ELF-1 (cell line): ENCODE results near the gene MRTFB.

Source experiments
- DNase-seq: peaks from one replicate; pipeline ENCODE4 v3.0.0-alpha.2; 2016; ENCODE audit warnings: low read depth, low spot score

Gene MRTFB

GRCh38 chr16:14236401-14236800, 165.3 kb downstream of the MRTFB start:
- no peak for DNase-seq

DNA sequence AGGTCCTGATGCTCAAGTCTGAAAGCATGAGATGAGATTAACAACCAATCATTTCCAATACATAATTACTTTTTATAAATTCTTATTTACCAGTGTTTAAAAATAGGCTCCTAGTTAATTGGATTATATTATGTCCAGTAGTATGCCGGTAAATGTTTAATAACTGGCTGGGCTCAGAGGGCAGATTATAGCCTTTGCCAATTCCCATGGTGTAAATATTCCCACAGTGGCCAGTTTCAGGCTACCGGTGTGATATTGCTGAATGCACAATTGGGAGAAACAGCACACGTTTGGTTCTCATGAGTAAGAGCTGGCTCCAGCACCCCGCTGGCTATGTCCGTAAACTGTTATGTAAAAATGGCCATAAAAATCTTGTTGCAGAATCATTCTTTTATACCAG, 167.6 kb downstream of the MRTFB start:
- no peak for DNase-seq

DNA sequence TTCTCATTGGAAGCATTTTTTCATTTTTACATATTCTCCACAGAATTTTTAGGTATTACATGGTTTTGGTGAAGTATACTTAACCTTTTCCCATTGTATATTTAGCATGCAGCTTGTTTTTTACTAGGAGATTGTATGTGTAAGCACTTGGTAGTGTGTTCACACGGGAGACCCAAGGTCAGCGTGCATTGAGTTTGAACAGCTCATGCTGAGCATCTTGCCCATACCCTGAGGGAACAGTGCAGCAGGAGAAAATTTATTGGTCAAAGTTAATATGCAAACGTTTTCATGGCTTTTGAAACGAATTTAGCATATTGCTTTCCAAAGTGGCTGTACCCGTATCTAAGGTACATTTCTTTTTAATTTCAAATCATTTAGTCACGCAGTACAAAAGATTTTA, 168.7 kb downstream of the MRTFB start:
- no peak for DNase-seq

DNA sequence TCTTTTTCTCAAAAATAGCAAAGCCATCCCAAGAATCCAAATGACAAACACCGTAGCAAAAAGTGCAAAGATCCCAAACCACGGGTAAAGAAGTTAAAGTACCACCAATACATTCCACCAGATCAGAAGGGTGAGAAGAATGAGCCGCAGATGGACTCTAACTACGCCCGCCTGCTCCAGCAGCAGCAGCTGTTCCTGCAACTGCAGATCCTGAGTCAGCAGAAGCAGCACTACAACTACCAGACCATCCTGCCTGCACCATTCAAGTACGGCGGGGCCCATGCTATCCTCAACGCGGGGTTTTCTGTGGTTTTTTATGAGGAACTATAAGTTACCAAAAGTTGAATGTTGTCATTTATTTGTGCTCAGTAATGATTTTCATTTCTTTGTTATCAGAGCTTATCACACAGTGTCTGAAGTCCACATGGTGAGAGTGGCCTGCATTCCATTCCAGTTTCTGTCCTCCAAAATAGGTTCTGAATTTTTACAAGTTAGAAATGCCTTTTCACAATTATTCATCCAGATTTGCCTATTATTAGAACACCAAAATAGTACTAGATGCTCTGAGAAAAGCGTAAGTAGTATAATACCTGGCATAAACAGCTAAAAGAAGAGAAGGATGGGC, 169.2 kb downstream of the MRTFB start:
- peak; percentile 6 for DNase-seq

- DNase-seq: no peak
Measured at GRCh38 chr16:14240964-14241363, 169.8 kb downstream of the MRTFB start.

GRCh38 chr16:14241631-14242030, 170.5 kb downstream of the MRTFB start:
- no peak for DNase-seq

GRCh38 chr16:14242769-14243168, 171.7 kb downstream of the MRTFB start:
- DNase-seq: no peak

DNA sequence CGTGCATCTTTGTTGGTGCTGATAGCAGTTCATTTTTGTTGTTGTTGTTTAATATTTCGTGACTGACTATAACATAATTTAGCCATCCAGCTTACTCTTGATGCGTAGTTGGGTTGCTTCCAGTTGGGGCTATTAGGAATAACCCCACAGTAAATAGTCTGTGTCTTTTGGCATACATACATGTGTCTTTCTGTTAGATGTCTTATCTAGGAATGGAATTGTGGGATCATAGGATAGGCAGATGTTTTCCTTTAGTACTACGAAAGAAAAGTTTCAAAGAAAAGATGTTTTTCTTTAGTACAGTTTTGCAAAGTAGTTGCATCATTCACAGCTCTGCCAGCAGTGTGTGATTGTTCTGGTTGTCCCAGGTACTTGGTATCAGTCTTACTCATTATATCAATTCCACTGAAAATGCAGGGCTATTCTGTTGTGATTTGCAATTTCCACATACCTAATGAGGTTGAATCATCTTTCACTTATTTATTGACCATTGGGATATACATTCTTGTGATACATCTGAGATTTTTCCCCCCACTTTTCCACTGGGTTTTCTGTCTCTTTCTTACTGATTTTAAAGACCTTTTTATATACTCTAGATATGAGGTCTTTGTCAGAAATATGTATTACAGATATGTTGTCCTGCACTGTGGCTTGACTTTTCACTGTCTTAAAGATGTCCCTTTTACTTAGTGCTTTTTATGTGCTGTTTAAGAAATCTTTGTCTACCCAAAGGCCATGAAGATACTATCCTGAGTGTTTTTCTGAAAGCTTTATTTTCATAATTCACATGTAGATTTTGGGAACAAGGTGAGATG, 173.3 kb downstream of the MRTFB start:
- DNase-seq: no peak

- no peak for DNase-seq
Measured at GRCh38 chr16:14248791-14249190, 177.7 kb downstream of the MRTFB start.

DNA sequence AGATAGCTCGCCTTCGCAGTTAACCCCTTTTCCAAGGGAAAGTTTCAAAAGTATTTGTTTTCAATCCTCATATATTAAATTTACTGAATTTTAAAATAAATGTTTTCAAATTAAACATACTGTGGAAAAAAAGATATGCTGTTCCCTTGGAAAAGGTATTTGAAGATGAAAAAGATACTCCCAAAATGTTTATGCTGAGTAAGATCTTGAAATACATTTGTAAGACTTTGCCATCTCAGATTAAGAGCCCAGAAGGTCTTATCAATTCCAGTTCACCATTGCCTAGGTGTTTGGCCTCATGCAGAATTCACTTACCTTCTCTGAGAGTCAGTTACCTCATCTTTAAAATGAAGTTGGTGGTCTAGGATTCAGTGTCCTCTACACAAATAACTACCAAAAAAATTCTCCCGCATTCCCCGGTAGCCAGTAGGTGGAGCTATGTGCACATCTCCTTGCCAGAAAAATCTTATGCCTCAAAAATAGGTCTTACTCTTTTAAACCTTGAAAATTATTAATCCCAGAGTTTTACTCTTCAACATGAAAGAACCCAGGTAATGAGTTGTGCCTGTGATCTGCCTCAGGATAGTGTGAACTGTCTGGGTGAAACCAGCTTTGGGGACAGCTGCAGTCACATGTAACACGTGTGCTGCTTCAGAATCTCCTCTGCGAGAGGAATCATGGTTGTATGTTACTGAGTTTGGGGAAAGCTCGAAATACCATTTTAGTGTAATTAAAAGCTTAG, 178.3 kb downstream of the MRTFB start:
- peak; percentile 47 for DNase-seq

DNA sequence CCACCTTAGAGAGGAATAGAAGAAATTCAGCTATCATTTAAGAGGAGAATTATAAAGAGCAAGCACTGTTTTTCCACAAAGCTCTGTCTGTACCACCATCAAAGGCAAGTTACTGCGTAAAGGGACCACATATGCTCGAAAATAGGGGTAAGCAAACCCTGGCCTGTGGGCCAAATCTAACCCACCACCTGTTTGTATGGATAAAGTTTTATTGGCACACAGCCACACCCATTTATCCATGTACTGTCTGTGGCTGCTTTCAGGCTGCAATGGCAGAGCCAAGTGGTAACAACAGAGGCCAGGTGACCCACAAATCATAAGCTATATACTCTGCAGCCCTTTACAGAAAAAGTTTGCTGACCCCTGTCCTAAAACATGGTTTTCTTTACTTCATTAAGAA, 180.3 kb downstream of the MRTFB start:
- DNase-seq: no peak

DNA sequence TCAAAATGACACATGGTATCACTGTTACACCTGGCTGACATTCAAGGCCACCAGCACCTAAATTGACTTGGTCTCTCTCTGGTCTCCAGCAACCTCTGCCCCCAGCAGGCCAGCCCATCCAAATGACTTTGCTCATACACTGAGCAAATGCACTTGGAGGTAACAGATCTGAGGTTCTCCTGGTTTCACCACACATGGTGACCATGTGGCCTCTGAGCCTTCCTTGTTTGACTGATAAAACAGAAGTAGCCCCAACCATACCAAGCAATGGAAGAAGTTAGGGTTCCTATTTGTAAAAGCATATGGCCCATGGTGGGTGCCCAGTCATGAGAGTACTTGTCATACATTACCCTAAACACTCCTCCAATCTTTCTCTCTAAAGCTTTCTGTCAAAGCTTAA, 181.7 kb downstream of the MRTFB start:
- no peak for DNase-seq

GRCh38 chr16:14263011-14263410, 191.9 kb downstream of the MRTFB start:
- DNase-seq: no peak

- no peak for DNase-seq
Measured at GRCh38 chr16:14263769-14264168, 192.7 kb downstream of the MRTFB start.

GRCh38 chr16:14264327-14264943, 193.3 kb downstream of the MRTFB start:
- DNase-seq: no peak

DNA sequence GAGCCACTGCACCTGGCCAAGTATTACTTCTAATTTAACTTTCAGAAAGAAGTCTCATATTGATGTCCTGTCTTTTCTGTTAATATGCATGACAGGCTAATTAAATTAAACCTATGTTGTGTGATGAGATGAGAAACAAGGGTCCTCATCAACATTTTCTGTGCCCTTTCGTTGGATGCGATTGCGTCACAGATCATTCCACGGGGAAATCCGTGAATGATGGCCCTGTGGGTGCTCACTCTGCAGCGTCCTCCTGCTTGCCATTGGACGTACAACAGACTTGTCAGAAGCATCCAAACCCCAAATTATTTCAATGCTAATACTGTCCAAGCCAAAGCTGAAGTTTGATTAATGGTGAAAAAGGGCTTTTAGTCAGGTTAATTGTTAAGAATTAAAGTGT, 197.0 kb downstream of the MRTFB start:
- no peak for DNase-seq

- no peak for DNase-seq
Measured at GRCh38 chr16:14275934-14276333, 204.8 kb downstream of the MRTFB start.

DNA sequence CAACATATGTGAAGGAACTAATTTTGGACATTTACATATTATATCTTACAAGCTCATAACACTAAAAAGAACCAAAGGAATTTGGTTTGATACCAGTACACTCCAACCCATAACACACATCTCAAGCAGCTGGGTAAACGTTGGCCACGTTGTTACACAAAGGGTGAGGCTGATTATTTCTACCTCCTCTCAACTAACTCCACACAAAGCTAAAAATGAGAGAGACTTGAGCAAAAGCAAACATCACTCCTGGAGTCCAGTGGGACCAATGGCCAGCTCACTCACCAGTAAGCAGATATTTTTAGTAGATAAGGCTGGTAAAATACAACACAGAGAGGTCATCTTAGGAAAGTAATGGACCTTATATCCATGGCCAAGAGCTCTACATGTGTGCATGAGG, 207.6 kb downstream of the MRTFB start:
- no peak for DNase-seq

GRCh38 chr16:14280541-14280940, 209.4 kb downstream of the MRTFB start:
- no peak for DNase-seq

DNA sequence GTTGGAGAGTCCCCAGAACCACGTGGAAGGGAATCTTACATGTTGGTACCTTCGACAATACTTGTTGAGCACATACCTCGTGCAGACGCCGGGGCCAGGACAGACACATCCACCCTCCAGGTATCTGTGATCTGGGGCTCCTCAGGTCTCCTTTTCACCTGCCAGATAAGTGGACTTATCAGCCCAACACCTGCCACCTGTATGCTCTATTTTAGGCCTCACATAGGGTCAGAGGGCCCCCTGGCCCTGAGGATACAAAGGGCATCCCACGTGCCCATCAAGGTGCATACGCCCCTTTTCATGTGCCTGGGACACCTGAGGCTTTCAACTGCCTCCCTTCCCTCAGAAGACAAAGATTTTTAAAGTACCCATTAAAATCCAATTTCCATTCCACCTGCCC, 212.7 kb downstream of the MRTFB start:
- DNase-seq: no peak

DNA sequence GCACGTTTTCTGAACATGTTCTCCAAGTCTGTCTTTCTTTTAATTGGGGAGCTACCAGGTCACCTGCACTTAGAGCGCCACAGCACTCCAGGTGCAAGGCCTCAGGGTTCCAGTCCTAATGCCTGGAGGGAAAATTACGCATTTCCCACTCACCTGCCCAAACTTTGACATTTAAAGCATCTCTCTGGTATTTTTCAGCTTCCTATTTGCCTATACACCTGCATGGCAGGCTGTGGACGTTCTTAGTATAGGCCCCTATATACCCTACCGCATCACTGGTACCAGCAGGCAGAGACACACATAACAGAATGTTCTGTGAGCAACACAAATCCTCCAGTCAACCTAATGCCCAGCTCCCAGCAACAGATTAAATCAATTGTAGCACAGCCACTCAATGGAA, 213.3 kb downstream of the MRTFB start:
- no peak for DNase-seq

DNA sequence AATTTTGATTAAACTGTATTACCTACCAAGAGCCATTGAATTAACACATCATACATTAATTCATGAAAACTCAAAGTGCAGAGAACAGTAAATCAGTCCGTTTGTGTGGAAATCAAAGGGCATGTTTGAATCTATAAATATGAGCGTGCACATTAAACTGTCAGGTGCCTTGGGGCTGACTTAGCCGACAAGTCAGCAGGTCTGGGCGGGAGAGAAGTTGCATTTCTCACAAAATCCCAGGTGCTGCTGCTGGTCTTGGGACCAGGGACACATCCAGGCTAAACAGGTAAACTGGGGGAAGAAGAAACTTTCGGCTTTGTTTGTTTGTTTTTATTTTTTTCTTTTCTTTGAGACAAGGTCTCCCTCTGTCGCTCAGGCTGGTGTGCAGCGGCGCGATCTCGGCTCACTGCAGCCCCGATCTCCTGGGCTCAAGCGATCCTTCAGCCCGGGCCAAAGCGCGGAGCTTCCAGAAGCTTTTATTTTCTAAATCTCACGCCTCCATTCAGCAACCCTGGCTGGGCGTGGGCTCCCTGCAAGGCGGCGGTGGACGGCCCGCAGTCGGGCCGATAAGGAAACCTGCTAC, 213.9 kb downstream of the MRTFB start:
- DNase-seq: no peak
